ENCODE data around the gene SLIT3.

GRCh38 chr5:168953351-168953750 is 347.6 kb downstream of the SLIT3 start:
- TF ChIP-seq CTCF (IDR thresholded peaks at IDR 0.05 in 2 of 3, conservative IDR thresholded peaks at IDR 0.05 in 1 of 3; ENCODE audit: borderline replicate concordance in 1 of 3, insufficient read depth in 1 of 3, low read depth in 2 of 3, low read length in 2 of 3) (no peak), ZBTB33 (IDR thresholded peaks at IDR 0.05; ENCODE audit: extremely low read depth, insufficient replicate concordance, low read length) (no peak), TCF7L2 (IDR thresholded peaks at IDR 0.05; ENCODE audit: borderline replicate concordance, extremely low read depth, insufficient read depth, insufficient read length) (no peak), POLR2A (IDR thresholded peaks at IDR 0.05; ENCODE audit: borderline replicate concordance, extremely low read depth, insufficient read depth, insufficient read length) (no peak), SIN3A (IDR thresholded peaks at IDR 0.05; ENCODE audit: low read depth) (no peak), POLR2AphosphoS5 (IDR thresholded peaks at IDR 0.05; ENCODE audit: low read depth, low read length) (no peak), EZH2 (IDR thresholded peaks at IDR 0.05) (no peak), ZNF274 (IDR thresholded peaks at IDR 0.05; ENCODE audit: low read depth, low read length) (no peak), ATF3 (IDR thresholded peaks at IDR 0.05) (no peak), RAD21 (IDR thresholded peaks at IDR 0.05; ENCODE audit: low read depth) (no peak), REST (IDR thresholded peaks at IDR 0.05; ENCODE audit: low read depth) (no peak), SRF (IDR thresholded peaks at IDR 0.05; ENCODE audit: low read depth) (no peak), SP1 (IDR thresholded peaks at IDR 0.05; ENCODE audit: low read depth) (no peak), CEBPB (IDR thresholded peaks at IDR 0.05; ENCODE audit: low read depth) (no peak)

Measured in HCT116 (cell line).